Kidney epithelial cell (primary cell): Measurements from ENCODE around the gene ZNF888. TPM values are rescaled to one million over a fixed set of nuclear protein-coding genes. Genes with fewer than 3 reads are reported as not detected.

Experiments
- DNase-seq: peaks from one replicate; pipeline ENCODE4 v3.0.0-alpha.2; 2010; ENCODE audit warnings: low read depth
- H3K27me3 ChIP-seq: 2 replicates; pipeline ENCODE4 v1.6.0; 2011; ENCODE audit warnings: low read length; ENCODE audit not compliant: control insufficient read depth, insufficient read depth
- H3K36me3 ChIP-seq: 2 replicates; pipeline ENCODE4 v1.5.1; 2011; ENCODE audit warnings: low read length; ENCODE audit not compliant: control insufficient read depth, insufficient read depth
- H3K4me3 ChIP-seq: 2 replicates; pipeline ENCODE4 v1.5.1; 2011; ENCODE audit warnings: low read depth, mild to moderate bottlenecking, control low read depth, low read length
- total RNA-seq: library from RNA; depleted of rRNA; stranded (reverse); fragments of >200 nt; gene quantifications from 2 replicates; pipeline ENCODE4 v1.2.3, GENCODE V29; 2015
- TF ChIP-seq, protein P1 (sequence below): IDR thresholded peaks from 2 replicates; pipeline ENCODE4 v1.5.1; 2011; ENCODE audit warnings: mild to moderate bottlenecking, moderate library complexity, low read length, control low read depth, inconsistent platforms; ENCODE audit not compliant: insufficient read depth, poor library complexity, severe bottlenecking

The ZNF888 gene
- total RNA-seq, 1 donor from 2014 or later: 4.3 TPM

GRCh38 chr19:52959613-52960295, 36.5 kb upstream of the ZNF888 start:
- Histone ChIP-seq H3K27me3 (no peaks in the 10 kb centered on the region), H3K36me3 (peaks cover 3% of the 10 kb centered on the region), H3K4me3 (no peak overlapping the region)
- no peak for DNase-seq
- TF ChIP-seq, protein P1, sequence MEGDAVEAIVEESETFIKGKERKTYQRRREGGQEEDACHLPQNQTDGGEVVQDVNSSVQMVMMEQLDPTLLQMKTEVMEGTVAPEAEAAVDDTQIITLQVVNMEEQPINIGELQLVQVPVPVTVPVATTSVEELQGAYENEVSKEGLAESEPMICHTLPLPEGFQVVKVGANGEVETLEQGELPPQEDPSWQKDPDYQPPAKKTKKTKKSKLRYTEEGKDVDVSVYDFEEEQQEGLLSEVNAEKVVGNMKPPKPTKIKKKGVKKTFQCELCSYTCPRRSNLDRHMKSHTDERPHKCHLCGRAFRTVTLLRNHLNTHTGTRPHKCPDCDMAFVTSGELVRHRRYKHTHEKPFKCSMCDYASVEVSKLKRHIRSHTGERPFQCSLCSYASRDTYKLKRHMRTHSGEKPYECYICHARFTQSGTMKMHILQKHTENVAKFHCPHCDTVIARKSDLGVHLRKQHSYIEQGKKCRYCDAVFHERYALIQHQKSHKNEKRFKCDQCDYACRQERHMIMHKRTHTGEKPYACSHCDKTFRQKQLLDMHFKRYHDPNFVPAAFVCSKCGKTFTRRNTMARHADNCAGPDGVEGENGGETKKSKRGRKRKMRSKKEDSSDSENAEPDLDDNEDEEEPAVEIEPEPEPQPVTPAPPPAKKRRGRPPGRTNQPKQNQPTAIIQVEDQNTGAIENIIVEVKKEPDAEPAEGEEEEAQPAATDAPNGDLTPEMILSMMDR: no peak

- TF ChIP-seq, protein P1: no peak
- peaks cover 3% of the 10 kb centered on the region for H3K36me3 ChIP-seq
- no peak for DNase-seq
- H3K4me3 ChIP-seq: no peak overlapping the region
- H3K27me3 ChIP-seq: no peaks in the 10 kb centered on the region
Observed at GRCh38 chr19:52957591-52957990, 34.4 kb upstream of the ZNF888 start.

- no peak for DNase-seq
- Histone ChIP-seq H3K4me3 (no peak overlapping the region), H3K36me3 (peaks cover 4% of the 10 kb centered on the region), H3K27me3 (no peaks in the 10 kb centered on the region)
- TF ChIP-seq, protein P1: no peak
Observed at GRCh38 chr19:52956917-52957316, 33.7 kb upstream of the ZNF888 start.

GRCh38 chr19:52949422-52949821, 26.2 kb upstream of the ZNF888 start:
- Histone ChIP-seq H3K27me3 (no peaks in the 10 kb centered on the region), H3K4me3 (no peak overlapping the region), H3K36me3 (peaks cover 3% of the 10 kb centered on the region)
- TF ChIP-seq, protein P1: no peak
- no peak for DNase-seq

DNA sequence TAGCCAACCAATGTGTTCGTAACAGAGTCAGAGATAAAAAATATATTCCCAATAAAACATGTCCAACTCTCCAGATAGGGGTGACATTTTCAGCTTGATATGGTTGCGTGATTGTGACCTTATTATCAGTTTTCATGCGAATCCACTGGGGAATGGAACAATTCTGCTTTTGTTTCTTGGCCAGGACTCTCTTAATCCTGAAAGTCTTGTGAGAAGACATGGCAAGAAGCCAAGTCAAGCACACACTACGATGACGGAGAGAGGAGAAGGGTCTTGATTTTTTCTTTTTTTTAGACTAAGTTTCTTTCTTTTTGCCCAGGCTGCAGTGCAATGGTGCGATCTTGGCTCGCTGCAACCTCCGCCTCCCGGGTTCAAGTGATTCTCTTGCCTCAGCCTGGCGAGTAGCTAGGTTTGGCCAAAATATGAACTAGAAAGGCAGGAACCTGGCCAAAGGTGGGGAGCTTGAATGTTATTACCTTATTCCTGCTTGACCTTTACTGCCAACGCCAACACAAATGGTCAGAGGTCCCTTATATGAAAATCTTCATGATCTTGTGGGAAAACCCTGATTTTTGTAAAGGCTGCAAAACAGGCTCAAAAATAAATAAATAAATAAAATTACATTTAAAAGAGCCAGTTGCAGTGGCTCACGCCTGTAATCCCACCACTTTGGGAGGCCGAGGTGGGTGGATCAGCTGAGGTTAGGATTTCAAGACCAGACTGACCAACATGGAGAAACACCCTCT, 25.0 kb upstream of the ZNF888 start:
- TF ChIP-seq, protein P1: no peak

More for the DNA sequence above, 25.0 kb upstream of the ZNF888 start:
- Histone ChIP-seq H3K36me3 (peaks cover 3% of the 10 kb centered on the region), H3K27me3 (no peaks in the 10 kb centered on the region), H3K4me3 (no peak overlapping the region)
- DNase-seq: no peak
